H1 (cell line): ENCODE data around the gene STARD9. TPM values are rescaled to one million over a fixed set of nuclear protein-coding genes. Genes with fewer than 3 reads are reported as not detected.
A peak's percentile ranks its signal among the peaks of the same experiment; 100 is the strongest.

Experiments
- CTCF ChIA-PET: fragments of 300-600 bp; sonication (Branson Sonifier 250); formaldehyde crosslinking; loops from one replicate; lab custom pipeline; 2021; ENCODE audit not compliant: partially characterized antibody; lab: Charles Lee
- POLR2A ChIA-PET: fragments of 300-600 bp; sonication (Branson Sonifier 250); formaldehyde crosslinking; loops from one replicate; lab custom pipeline; 2021; ENCODE audit warnings: inconsistent platforms; ENCODE audit not compliant: partially characterized antibody; lab: Charles Lee
- DNase-seq, 2 experiments: peaks; one replicate each; pipeline versions ENCODE4 v3.0.0 to v3.0.0-alpha.2; 2010 to 2022; ENCODE audit warnings: low spot score in 2 of 2, low read depth in 1 of 2, mixed read lengths in 1 of 2
- FAIRE-seq: peaks from 2 replicates; lab custom pipeline; 2011; peaks lifted over from hg19 to GRCh38; lab: Jason Lieb, UNC
- H2AFZ ChIP-seq: 2 replicates; pipeline ENCODE4 v1.8.1; 2012; ENCODE audit warnings: low read length, inconsistent platforms
- H2AK5ac ChIP-seq: 2 replicates; pipeline ENCODE4 v1.6.1; 2013; ENCODE audit warnings: low read depth, low read length
- H2BK120ac ChIP-seq: replicated peaks from 2 replicates; pipeline ENCODE3; 2013; ENCODE audit warnings: low read depth, low read length, inconsistent platforms
- H2BK12ac ChIP-seq: 2 replicates; pipeline ENCODE4 v1.6.1; 2013; ENCODE audit warnings: low read depth, low read length
- H2BK15ac ChIP-seq: 2 replicates; pipeline ENCODE4 v1.6.1; 2013; ENCODE audit warnings: low read length
- H2BK20ac ChIP-seq: 2 replicates; pipeline ENCODE4 v1.6.1; 2013; ENCODE audit warnings: low read length
- H2BK5ac ChIP-seq: 2 replicates; pipeline ENCODE4 v1.6.1; 2013; ENCODE audit warnings: low read depth, low read length
- H3K14ac ChIP-seq: 2 replicates; pipeline ENCODE4 v1.6.1; 2013; ENCODE audit warnings: inconsistent platforms; ENCODE audit not compliant: insufficient read length
- H3K18ac ChIP-seq: 2 replicates; pipeline ENCODE4 v1.6.1; 2013; ENCODE audit warnings: low read length; ENCODE audit errors: extremely low read depth
- H3K23ac ChIP-seq: 2 replicates; pipeline ENCODE4 v1.6.1; 2013; ENCODE audit warnings: inconsistent platforms; ENCODE audit not compliant: insufficient read length
- H3K23me2 ChIP-seq: 2 replicates; pipeline ENCODE4 v1.6.1; 2013; ENCODE audit warnings: low read depth, low read length
- H3K27ac ChIP-seq: 2 replicates; pipeline ENCODE4 v1.6.1; 2011; ENCODE audit warnings: low read depth, low read length, inconsistent platforms
- H3K27me3 ChIP-seq, 4 experiments: replicated peaks in 1 of 4; 1 replicate in 1 of 4; 2 replicates in 3 of 4; pipeline versions ENCODE4 v1.6.1 to v1.8.1; 2011 to 2013; ENCODE audit warnings: low read length in 3 of 4, mild to moderate bottlenecking in 3 of 4, inconsistent platforms in 2 of 4, mixed read lengths in 2 of 4, moderate library complexity in 1 of 4; ENCODE audit not compliant: control insufficient read depth in 3 of 4, insufficient read depth in 3 of 4; ENCODE audit errors: extremely low read depth in 1 of 4
- H3K36me3 ChIP-seq, 4 experiments: 2 replicates each; pipeline versions ENCODE4 v1.6.1 to v1.8.1; 2011 to 2013; ENCODE audit warnings: mild to moderate bottlenecking in 4 of 4, low read length in 3 of 4, moderate library complexity in 2 of 4, control low read depth in 1 of 4, inconsistent platforms in 1 of 4; ENCODE audit not compliant: insufficient read depth in 4 of 4, control insufficient read depth in 2 of 4
- H3K4ac ChIP-seq: replicated peaks from 2 replicates; pipeline ENCODE3; 2013; ENCODE audit warnings: low read length, low read depth, mixed read lengths, inconsistent platforms; ENCODE audit not compliant: insufficient read length
- H3K4me1 ChIP-seq, 4 experiments: replicated peaks in 1 of 4; 1 replicate in 1 of 4; 2 replicates in 3 of 4; pipeline versions ENCODE4 v1.6.1 to v1.8.1; 2011 to 2013; ENCODE audit warnings: low read length in 3 of 4, inconsistent platforms in 2 of 4, mixed read lengths in 1 of 4; ENCODE audit not compliant: insufficient read depth in 4 of 4, control insufficient read depth in 3 of 4
- H3K4me2 ChIP-seq, 2 experiments: 2 replicates each; pipeline versions ENCODE4 v1.6.1 to v1.8.1; 2011 to 2013; ENCODE audit warnings: low read depth in 2 of 2, low read length in 2 of 2, control low read depth in 1 of 2, inconsistent platforms in 1 of 2, mild to moderate bottlenecking in 1 of 2; ENCODE audit not compliant: insufficient read depth in 1 of 2
- H3K4me3 ChIP-seq, 4 experiments: fragments of 200-600, 300-600 bp in 1 of 4; sonication (generic), shearing (Covaris generic), sonication (Bioruptor Twin) in 1 of 4; 2 replicates each; pipeline versions ENCODE4 v1.5.1 to v1.8.1; 2011 to 2016; ENCODE audit warnings: low read length in 4 of 4, low read depth in 3 of 4, control low read depth in 2 of 4, inconsistent platforms in 2 of 4, mild to moderate bottlenecking in 2 of 4, mixed read lengths in 1 of 4, moderate library complexity in 1 of 4; ENCODE audit not compliant: insufficient read depth in 2 of 4; ENCODE audit errors: extremely low read depth in 1 of 4
- H3K56ac ChIP-seq: replicated peaks from 2 replicates; pipeline ENCODE3; 2013; ENCODE audit warnings: low read depth, mild to moderate bottlenecking, mixed read lengths, low read length, inconsistent platforms; ENCODE audit not compliant: insufficient read length
- H3K79me1 ChIP-seq: 2 replicates; pipeline ENCODE4 v1.6.1; 2013; ENCODE audit warnings: low read depth, low read length, control low read depth
- H3K79me2 ChIP-seq, 2 experiments: 2 replicates each; pipeline versions ENCODE4 v1.6.1 to v1.8.1; 2012 to 2013; ENCODE audit warnings: low read length in 2 of 2, mild to moderate bottlenecking in 2 of 2, inconsistent platforms in 1 of 2; ENCODE audit not compliant: insufficient read depth in 2 of 2, control insufficient read depth in 1 of 2
- H3K9ac ChIP-seq, 4 experiments: replicated peaks in 1 of 4; 1 replicate in 1 of 4; 2 replicates in 3 of 4; pipeline versions ENCODE4 v1.6.1 to v1.8.1; 2011 to 2013; ENCODE audit warnings: low read depth in 3 of 4, low read length in 3 of 4, control low read depth in 2 of 4, mild to moderate bottlenecking in 2 of 4, moderate library complexity in 2 of 4, inconsistent platforms in 1 of 4; ENCODE audit errors: extremely low read depth in 1 of 4
- H3K9me3 ChIP-seq, 2 experiments: 2 replicates each; pipeline versions ENCODE4 v1.6.1 to v1.8.1; 2012 to 2013; ENCODE audit warnings: mild to moderate bottlenecking in 2 of 2, moderate library complexity in 2 of 2, control low read depth in 1 of 2, inconsistent platforms in 1 of 2, low read depth in 1 of 2, low read length in 1 of 2, mixed read lengths in 1 of 2; ENCODE audit not compliant: insufficient read depth in 2 of 2
- H4K20me1 ChIP-seq, 2 experiments: replicated peaks in 1 of 2; 2 replicates each; pipeline versions ENCODE3 to v1.8.1; 2011 to 2013; ENCODE audit warnings: inconsistent platforms in 2 of 2, low read length in 2 of 2, mild to moderate bottlenecking in 1 of 2; ENCODE audit not compliant: insufficient read depth in 2 of 2, control insufficient read depth in 1 of 2
- H4K5ac ChIP-seq: 2 replicates; pipeline ENCODE4 v1.6.1; 2013; ENCODE audit warnings: low read length, low read depth, mixed read lengths, inconsistent platforms; ENCODE audit not compliant: insufficient read length
- H4K8ac ChIP-seq: 2 replicates; pipeline ENCODE4 v1.8.0; 2013; ENCODE audit warnings: mild to moderate bottlenecking, moderate library complexity, low read length, inconsistent platforms; ENCODE audit not compliant: insufficient read depth; ENCODE audit errors: extremely low read depth
- H4K91ac ChIP-seq: replicated peaks from 2 replicates; pipeline ENCODE3; 2013; ENCODE audit warnings: low read length, mixed read lengths, inconsistent platforms; ENCODE audit not compliant: insufficient read length
- BCL11A ChIP-seq, 2 experiments: IDR thresholded peaks; one replicate each; pipeline ENCODE4 v1.6.1; 2011; ENCODE audit warnings: low read depth in 2 of 2, low read length in 2 of 2, mild to moderate bottlenecking in 2 of 2
- MAFK ChIP-seq: IDR thresholded peaks from 2 replicates; pipeline ENCODE4 v1.6.1; 2012; ENCODE audit warnings: low read depth, mild to moderate bottlenecking, improper control_type of control experiment, low read length
- NRF1 ChIP-seq: IDR thresholded peaks from 2 replicates; pipeline ENCODE4 v1.6.1; 2011; ENCODE audit warnings: mild to moderate bottlenecking, low read depth, low read length, improper control_type of control experiment
- RAD21 ChIP-seq, 2 experiments: IDR thresholded peaks in 1 of 2; conservative IDR thresholded peaks in 1 of 2; 2 replicates each; pipeline ENCODE4 v1.6.1; 2011; ENCODE audit warnings: low read depth in 2 of 2, low read length in 2 of 2, improper control_type of control experiment in 1 of 2, inconsistent platforms in 1 of 2, mild to moderate bottlenecking in 1 of 2, moderate library complexity in 1 of 2
- WGBS, 2 experiments: shearing (Covaris generic) in 1 of 2; methylation state at CpG; one replicate each; pipeline versions ENCODE4 v1.1.6 to v1.1.7; 2013 to 2015; ENCODE audit warnings: low lambda C conversion rate in 2 of 2, mixed read lengths in 2 of 2, inconsistent platforms in 1 of 2, low coverage in 1 of 2, missing lambda C conversion rate in 1 of 2; ENCODE audit not compliant: insufficient replicate concordance in 2 of 2, insufficient coverage in 1 of 2, insufficient read length in 1 of 2; ENCODE audit errors: extremely low coverage in 1 of 2, missing lambda C conversion rate in 1 of 2; 5-methylcytosine and 5-hydroxymethylcytosine counted together
- polyA plus RNA-seq, 7 experiments: library from polyadenylated mRNA; depleted of rRNA in 3 of 7; stranded (reverse) in 5 of 7; unstranded in 2 of 7; fragments of >200 nt in 5 of 7; fragments of 200-250 nt in 2 of 7; gene quantifications; 1 replicate in 5 of 7; 2 replicates in 1 of 7; 4 replicates in 1 of 7; pipeline versions ENCODE4 v1.2.1 to v1.2.3, GENCODE V29; 2011 to 2013; ENCODE audit warnings: missing spikeins in 2 of 7, mixed read lengths in 2 of 7
- total RNA-seq: library from RNA; stranded (reverse); fragmentation: NEBNext Ultra II Directional; extraction: Animal tissue kit (Norgen Biotek cat#: 25700); gene quantifications from 2 replicates; pipeline ENCODE4 v1.2.1, GENCODE V29; 2021
- TF ChIP-seq, protein P1 (sequence below), 3 experiments: IDR thresholded peaks; 1 replicate in 2 of 3; 2 replicates in 1 of 3; pipeline versions ENCODE4 v1.5.1 to v1.6.1; 2011; ENCODE audit warnings: low read length in 3 of 3, mild to moderate bottlenecking in 3 of 3, inconsistent platforms in 2 of 3, low read depth in 1 of 3, moderate library complexity in 1 of 3; ENCODE audit not compliant: insufficient read depth in 1 of 3; ENCODE audit errors: control extremely low read depth in 1 of 3

Gene STARD9
- total and polyA plus RNA-seq, 2 of the 8 experiments (the other 6 are each of a cell fraction or from before 2014, with no cell fraction given): 2.8 to 7.0 TPM

DNA sequence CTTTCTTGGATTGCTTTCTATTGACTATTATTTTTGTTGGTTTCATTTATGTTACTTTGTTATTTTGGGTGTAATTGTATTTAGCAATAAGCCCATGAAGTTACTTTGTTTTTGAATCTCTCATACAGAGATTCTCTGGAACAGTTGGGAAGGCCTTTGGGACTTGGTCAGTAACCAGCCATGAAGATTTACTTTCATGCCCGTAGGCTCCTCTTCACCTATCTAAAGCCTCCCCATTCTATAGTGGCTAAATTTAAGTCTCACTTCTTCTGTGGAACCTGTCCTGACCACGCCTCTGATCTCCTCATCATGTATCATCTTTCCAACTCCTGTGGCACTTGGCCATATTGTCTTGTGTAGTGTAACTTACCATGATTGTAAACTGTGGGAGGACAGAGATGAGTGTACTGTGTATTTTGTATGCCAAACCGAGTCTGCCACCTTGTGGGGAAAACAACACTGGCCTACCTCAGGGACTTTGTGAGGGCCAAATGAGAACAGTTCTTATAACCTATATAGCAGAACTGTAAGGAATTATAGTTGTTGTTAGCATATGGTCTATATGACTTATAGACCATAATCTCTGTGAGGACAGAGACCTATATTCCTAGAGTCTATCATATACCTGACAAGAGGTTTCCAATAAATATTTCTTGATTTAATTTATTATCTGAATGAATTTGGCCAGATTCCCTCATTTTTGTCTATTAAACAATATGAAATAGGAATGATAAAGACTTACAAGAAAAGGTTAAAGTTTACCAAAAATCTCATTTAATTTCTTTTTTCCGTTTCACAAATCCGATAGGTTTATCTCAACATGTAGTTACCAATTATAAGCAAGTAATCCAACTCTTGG lies 75.0 kb downstream of the STARD9 start:
- H2BK20ac ChIP-seq: no peak overlapping the region
- no peak overlapping the region for H2AK5ac ChIP-seq
- ChIA-PET CTCF (interaction anchor here (0.7 to 2.2 kb wide), 21 partner anchors 9 to 145 kb away, joined by 3 to 10 read pairs (median 5); partner anchors contain the start of genes HAUS2, LRRC57 and STARD9), POLR2A (interaction anchor here (0.8 kb wide), 1 partner anchor 97 kb away, joined by 3 read pairs; no protein-coding TSS in a partner anchor)
- H3K79me2 ChIP-seq: no peaks in the 10 kb centered on the region
- no peak overlapping the region for H4K5ac ChIP-seq
- H3K79me1 ChIP-seq: no peaks in the 10 kb centered on the region
- no peaks in the 10 kb centered on the region for H4K20me1 ChIP-seq
- no peak overlapping the region for H2BK15ac ChIP-seq
- H3K4me3 ChIP-seq: no peak overlapping the region
- no peak overlapping the region for H3K56ac ChIP-seq
- H3K9me3 ChIP-seq: no peaks in the 10 kb centered on the region
- no peak overlapping the region for H3K18ac ChIP-seq
- no peak overlapping the region for H2BK12ac ChIP-seq
- 61% methylated on average over 5 of the region's 5 CpGs; no CpG with 5 or more reads in 1 of the 2 experiments for WGBS, 2 experiments
- H4K8ac ChIP-seq: no peak overlapping the region
- no peaks in the 10 kb centered on the region for H3K36me3 ChIP-seq
- H3K27me3 ChIP-seq: no peaks in the 10 kb centered on the region
- H4K91ac ChIP-seq: no peak overlapping the region
- H3K23ac ChIP-seq: no peak overlapping the region
- no peaks in the 10 kb centered on the region; the same call in 1 of the 2 replicates for H3K23me2 ChIP-seq
- no peak overlapping the region for H2BK120ac ChIP-seq
- DNase-seq (peak; percentile 13 to 71), FAIRE-seq (peak; percentile 60)
- H3K4me1 ChIP-seq: no peaks in the 10 kb centered on the region
- no peak overlapping the region for H3K4me2 ChIP-seq
- peak; percentile 94 to 95 for TF ChIP-seq RAD21 (IDR thresholded peaks at IDR 0.05 in 1 of 2, conservative IDR thresholded peaks at IDR 0.05 in 1 of 2; ENCODE audit: low read depth in 2 of 2, low read length in 2 of 2)
- TF ChIP-seq BCL11A (IDR thresholded peaks at IDR 0.05; ENCODE audit: low read depth in 2 of 2, low read length in 2 of 2): no peak
- TF ChIP-seq, protein P1, sequence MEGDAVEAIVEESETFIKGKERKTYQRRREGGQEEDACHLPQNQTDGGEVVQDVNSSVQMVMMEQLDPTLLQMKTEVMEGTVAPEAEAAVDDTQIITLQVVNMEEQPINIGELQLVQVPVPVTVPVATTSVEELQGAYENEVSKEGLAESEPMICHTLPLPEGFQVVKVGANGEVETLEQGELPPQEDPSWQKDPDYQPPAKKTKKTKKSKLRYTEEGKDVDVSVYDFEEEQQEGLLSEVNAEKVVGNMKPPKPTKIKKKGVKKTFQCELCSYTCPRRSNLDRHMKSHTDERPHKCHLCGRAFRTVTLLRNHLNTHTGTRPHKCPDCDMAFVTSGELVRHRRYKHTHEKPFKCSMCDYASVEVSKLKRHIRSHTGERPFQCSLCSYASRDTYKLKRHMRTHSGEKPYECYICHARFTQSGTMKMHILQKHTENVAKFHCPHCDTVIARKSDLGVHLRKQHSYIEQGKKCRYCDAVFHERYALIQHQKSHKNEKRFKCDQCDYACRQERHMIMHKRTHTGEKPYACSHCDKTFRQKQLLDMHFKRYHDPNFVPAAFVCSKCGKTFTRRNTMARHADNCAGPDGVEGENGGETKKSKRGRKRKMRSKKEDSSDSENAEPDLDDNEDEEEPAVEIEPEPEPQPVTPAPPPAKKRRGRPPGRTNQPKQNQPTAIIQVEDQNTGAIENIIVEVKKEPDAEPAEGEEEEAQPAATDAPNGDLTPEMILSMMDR (IDR thresholded peaks at IDR 0.05; ENCODE audit: control extremely low read depth in 1 of 3, insufficient read depth in 1 of 3, low read depth in 1 of 3, low read length in 3 of 3): peak; percentile 46 to 83 (median 66)
- TF ChIP-seq NRF1: no peak
- no peak for TF ChIP-seq MAFK
- no peak overlapping the region for H3K4ac ChIP-seq
- no peak overlapping the region for H3K14ac ChIP-seq
- no peak overlapping the region for H3K9ac ChIP-seq
- H2AFZ ChIP-seq: 0 out of 2 replicates have a peak overlapping the region, but pooled peaks have one; percentile 31
- no peak overlapping the region for H3K27ac ChIP-seq
- no peak overlapping the region for H2BK5ac ChIP-seq
